ENCODE results near the gene NAP1L4.

The NAP1L4 gene

GRCh38 chr11:3010004-3010403 is 17.9 kb upstream of the NAP1L4 start:
- DNase-seq = no peak

- no peak for DNase-seq
Measured at GRCh38 chr11:3009481-3009880, 17.4 kb upstream of the NAP1L4 start.

GRCh38 chr11:3008746-3009336 is 16.7 kb upstream of the NAP1L4 start:
- no peak for DNase-seq

GRCh38 chr11:3007404-3008010 is 15.4 kb upstream of the NAP1L4 start:
- DNase-seq = no peak

- DNase-seq = no peak
Measured at GRCh38 chr11:3006505-3007260, 14.6 kb upstream of the NAP1L4 start.

- DNase-seq = no peak
Measured at GRCh38 chr11:3004481-3004880, 12.4 kb upstream of the NAP1L4 start.

GRCh38 chr11:3003396-3004231 is 11.5 kb upstream of the NAP1L4 start:
- no peak for DNase-seq

- no peak for DNase-seq
Measured at GRCh38 chr11:3002871-3003270, 10.7 kb upstream of the NAP1L4 start.

GRCh38 chr11:3002351-3002861 is 10.3 kb upstream of the NAP1L4 start:
- no peak for DNase-seq

GRCh38 chr11:3001496-3001895 is 9.4 kb upstream of the NAP1L4 start:
- DNase-seq = no peak

- no peak for DNase-seq
Measured at GRCh38 chr11:3000032-3000961, 8.2 kb upstream of the NAP1L4 start.

GRCh38 chr11:2999464-2999998 is 7.4 kb upstream of the NAP1L4 start:
- no peak for DNase-seq

GRCh38 chr11:2998073-2998850 is 6.1 kb upstream of the NAP1L4 start:
- no peak for DNase-seq

- no peak for DNase-seq
Measured at GRCh38 chr11:2997406-2997805, 5.3 kb upstream of the NAP1L4 start.

- DNase-seq = no peak
Measured at GRCh38 chr11:2996976-2997375, 4.8 kb upstream of the NAP1L4 start.

- no peak for DNase-seq
Measured at GRCh38 chr11:2995893-2996554, 3.9 kb upstream of the NAP1L4 start.

- no peak for DNase-seq
Measured at GRCh38 chr11:2995031-2995561, 3.0 kb upstream of the NAP1L4 start.

- no peak for DNase-seq
Measured at GRCh38 chr11:2994336-2994730, 2.2 kb upstream of the NAP1L4 start.

GRCh38 chr11:2992997-2993325 is 832 bp upstream of the NAP1L4 start:
- no peak for DNase-seq

Data from CD4-positive, alpha-beta T cell treated with Interleukin-17A for 4 hours (primary cell).